Measurements from ENCODE around the gene FANCC. TPM values are rescaled to one million over a fixed set of nuclear protein-coding genes. Genes with fewer than 3 reads are reported as not detected.

The FANCC gene
- total and polyA plus RNA-seq, 2 of the 8 experiments (the other 6 are each of a cell fraction or from before 2014, with no cell fraction given) = 7.8 to 15.2 TPM

DNA sequence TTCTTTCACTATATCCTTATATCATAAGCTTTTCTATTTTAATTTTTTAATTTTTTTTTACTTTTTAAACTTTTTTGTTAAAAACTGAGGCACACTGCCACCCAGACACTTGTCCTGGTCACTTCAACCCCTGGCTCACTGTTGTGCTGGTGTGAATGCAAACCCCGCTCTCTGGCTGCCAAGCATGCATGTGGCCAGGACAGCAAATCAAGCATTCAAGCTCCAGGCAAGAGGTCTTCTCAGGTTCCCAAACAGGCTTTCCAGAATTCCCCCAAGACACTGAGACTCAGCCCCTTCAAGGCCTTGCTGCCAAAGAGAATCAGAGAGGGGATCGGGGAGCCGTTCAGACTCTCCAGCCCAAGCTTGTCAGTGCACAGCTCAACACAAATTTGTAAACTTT is 139.9 kb downstream of the FANCC start:
- Histone ChIP-seq H3K27me3 (replicated peaks in 1 of 4; ENCODE audit: control insufficient read depth in 3 of 4, extremely low read depth in 1 of 4, insufficient read depth in 3 of 4, low read length in 3 of 4) (no peaks in the 10 kb centered on the region), H3K9me3 (ENCODE audit: insufficient read depth in 2 of 2, low read depth in 1 of 2, low read length in 1 of 2) (no peaks in the 10 kb centered on the region), H4K91ac (replicated peaks; ENCODE audit: insufficient read length, low read length) (no peak overlapping the region), H4K8ac (ENCODE audit: extremely low read depth, insufficient read depth, low read length) (peak overlapping the region; percentile 54; the same call in 1 of the 2 replicates), H4K20me1 (replicated peaks in 1 of 2; ENCODE audit: control insufficient read depth in 1 of 2, insufficient read depth in 2 of 2, low read length in 2 of 2) (no peaks in the 10 kb centered on the region), H3K79me2 (ENCODE audit: control insufficient read depth in 1 of 2, insufficient read depth in 2 of 2, low read length in 2 of 2) (no peaks in the 10 kb centered on the region), H3K4me2 (ENCODE audit: insufficient read depth in 1 of 2, low read depth in 2 of 2, low read length in 2 of 2) (no peak overlapping the region), H3K4me1 (replicated peaks in 1 of 4; ENCODE audit: control insufficient read depth in 3 of 4, insufficient read depth in 4 of 4, low read length in 3 of 4) (peaks cover 0 to 5% (median 3%) of the 10 kb centered on the region in 4 experiments; a peak in 6 of 7 replicates), H2AK5ac (ENCODE audit: low read depth, low read length) (no peak overlapping the region), H3K4ac (replicated peaks; ENCODE audit: insufficient read length, low read depth, low read length) (no peak overlapping the region), H3K9ac (replicated peaks in 1 of 4; ENCODE audit: extremely low read depth in 1 of 4, low read depth in 3 of 4, low read length in 3 of 4) (no peak overlapping the region), H2BK12ac (ENCODE audit: low read depth, low read length) (no peak overlapping the region), H3K27ac (ENCODE audit: low read depth, low read length) (no peak overlapping the region), H2BK120ac (replicated peaks; ENCODE audit: low read depth, low read length) (no peak overlapping the region), H2BK5ac (ENCODE audit: low read depth, low read length) (no peak overlapping the region), H3K36me3 (ENCODE audit: control insufficient read depth in 2 of 4, insufficient read depth in 4 of 4, low read length in 3 of 4) (no peaks in the 10 kb centered on the region), H3K23me2 (ENCODE audit: low read depth, low read length) (no peaks in the 10 kb centered on the region), H3K79me1 (ENCODE audit: low read depth, low read length) (no peaks in the 10 kb centered on the region; the same call in 1 of the 2 replicates), H3K56ac (replicated peaks; ENCODE audit: insufficient read length, low read depth, low read length) (no peak overlapping the region), H3K4me3 (ENCODE audit: extremely low read depth in 1 of 4, insufficient read depth in 2 of 4, low read depth in 3 of 4, low read length in 4 of 4) (no peak overlapping the region), H3K23ac (ENCODE audit: insufficient read length) (no peak overlapping the region), H3K18ac (ENCODE audit: extremely low read depth, low read length) (no peak overlapping the region), H2BK15ac (ENCODE audit: low read length) (no peak overlapping the region), H2AFZ (ENCODE audit: low read length) (no peak overlapping the region), H2BK20ac (ENCODE audit: low read length) (no peak overlapping the region), H3K14ac (ENCODE audit: insufficient read length) (no peak overlapping the region), H4K5ac (ENCODE audit: insufficient read length, low read depth, low read length) (no peak overlapping the region)
- TF ChIP-seq CHD1 (IDR thresholded peaks at IDR 0.05; ENCODE audit: low read depth, low read length) = no peak
- TF ChIP-seq, protein P1, sequence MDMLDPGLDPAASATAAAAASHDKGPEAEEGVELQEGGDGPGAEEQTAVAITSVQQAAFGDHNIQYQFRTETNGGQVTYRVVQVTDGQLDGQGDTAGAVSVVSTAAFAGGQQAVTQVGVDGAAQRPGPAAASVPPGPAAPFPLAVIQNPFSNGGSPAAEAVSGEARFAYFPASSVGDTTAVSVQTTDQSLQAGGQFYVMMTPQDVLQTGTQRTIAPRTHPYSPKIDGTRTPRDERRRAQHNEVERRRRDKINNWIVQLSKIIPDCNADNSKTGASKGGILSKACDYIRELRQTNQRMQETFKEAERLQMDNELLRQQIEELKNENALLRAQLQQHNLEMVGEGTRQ (IDR thresholded peaks at IDR 0.05; ENCODE audit: low read length) = no peak
- 98% methylated on average over 3 of the region's 3 CpGs; no CpG with 5 or more reads in 1 of the 2 experiments for WGBS, 2 experiments (ENCODE audit: extremely low coverage in 1 of 2, insufficient coverage in 1 of 2, insufficient read length in 1 of 2, insufficient replicate concordance in 2 of 2, low coverage in 1 of 2, low lambda C conversion rate in 2 of 2, missing lambda C conversion rate in 1 of 2)
- ChIA-PET POLR2A (ENCODE audit: partially characterized antibody) (no interaction called here), CTCF (ENCODE audit: partially characterized antibody) (interaction anchor here (1.0 to 3.8 kb wide), 5 partner anchors 8 to 483 kb away, joined by 3 to 40 read pairs (median 5); no protein-coding TSS in a partner anchor)
- DNase-seq (ENCODE audit: low read depth in 1 of 2, low spot score in 2 of 2) (no peak), FAIRE-seq (no peak)
